Activated T-cell treated with anti-CD3 and anti-CD28 coated beads, Interleukin-2, amount 50 U/mL, for 24 hours (primary cell): ENCODE data around the gene MLLT6.
"Not testable (repeated sequence)": the region's sequence is repeated elsewhere in the genome, so short reads cannot be mapped to it uniquely, and the experiment has no call there.

ENCODE experiments used
- DNase-seq: peaks from one replicate; pipeline ENCODE4 v3.0.0-alpha.2; 2020
- H3K27ac Mint-ChIP-seq: 2 replicates; pipeline ENCODE4 v1.8.0; 2020; ENCODE audit warnings: mild to moderate bottlenecking, mixed read lengths
- H3K27me3 Mint-ChIP-seq: 2 replicates; pipeline ENCODE4 v1.8.0; 2020; ENCODE audit warnings: mixed read lengths
- H3K36me3 Mint-ChIP-seq: 2 replicates; pipeline ENCODE4 v1.8.0; 2020; ENCODE audit warnings: low read depth, mixed read lengths
- H3K4me1 Mint-ChIP-seq: 2 replicates; pipeline ENCODE4 v1.8.0; 2020; ENCODE audit warnings: low read depth, mixed read lengths
- H3K4me3 Mint-ChIP-seq: 2 replicates; pipeline ENCODE4 v1.8.0; 2020; ENCODE audit warnings: mild to moderate bottlenecking, moderate library complexity, mixed read lengths
- H3K9me3 Mint-ChIP-seq: 2 replicates; pipeline ENCODE4 v1.8.0; 2020; ENCODE audit warnings: mixed read lengths

MLLT6 gene

GRCh38 chr17:38724337-38724988 is 19.4 kb downstream of the MLLT6 start:
- DNase-seq, result no peak
- H3K4me3 Mint-ChIP-seq, result no peak overlapping the region
- H3K27me3 Mint-ChIP-seq, result no peaks in the 10 kb centered on the region
- H3K27ac Mint-ChIP-seq, result peak overlapping the region; percentile 81
- H3K4me1 Mint-ChIP-seq, result peaks cover 75% of the 10 kb centered on the region
- peaks cover 5% of the 10 kb centered on the region for H3K9me3 Mint-ChIP-seq
- H3K36me3 Mint-ChIP-seq, result peaks cover 80% of the 10 kb centered on the region

GRCh38 chr17:38725066-38725465 is 20.0 kb downstream of the MLLT6 start:
- peak overlapping the region; percentile 81 for H3K27ac Mint-ChIP-seq
- H3K27me3 Mint-ChIP-seq, result no peaks in the 10 kb centered on the region
- no peak overlapping the region for H3K4me3 Mint-ChIP-seq
- peaks cover 5% of the 10 kb centered on the region for H3K9me3 Mint-ChIP-seq
- H3K36me3 Mint-ChIP-seq, result peaks cover 78% of the 10 kb centered on the region
- no peak for DNase-seq
- peaks cover 74% of the 10 kb centered on the region for H3K4me1 Mint-ChIP-seq

- peak overlapping the region; percentile 25 for H3K4me3 Mint-ChIP-seq
- peaks cover 73% of the 10 kb centered on the region for H3K4me1 Mint-ChIP-seq
Observed at GRCh38 chr17:38726145-38726544, 21.1 kb downstream of the MLLT6 start.

GRCh38 chr17:38727736-38728135 is 22.7 kb downstream of the MLLT6 start:
- Mint-ChIP-seq H3K4me3 (peak overlapping the region; percentile 74), H3K4me1 (peaks cover 82% of the 10 kb centered on the region), H3K27me3 (no peaks in the 10 kb centered on the region), H3K36me3 (peaks cover 83% of the 10 kb centered on the region), H3K27ac (peak overlapping the region; percentile 99), H3K9me3 (peaks cover 5% of the 10 kb centered on the region)
- peak; percentile 81 for DNase-seq

More at GRCh38 chr17:38726145-38726544, 21.1 kb downstream of the MLLT6 start:
- DNase-seq, H3K27me3 Mint-ChIP-seq, H3K9me3 Mint-ChIP-seq: not testable (repeated sequence)
- Mint-ChIP-seq H3K27ac (peak overlapping the region; percentile 92), H3K36me3 (peaks cover 77% of the 10 kb centered on the region)

- peak overlapping the region; percentile 74 for H3K4me3 Mint-ChIP-seq
- peak overlapping the region; percentile 99 for H3K27ac Mint-ChIP-seq
- H3K27me3 Mint-ChIP-seq, result no peaks in the 10 kb centered on the region
- peaks cover 82% of the 10 kb centered on the region for H3K4me1 Mint-ChIP-seq
- peaks cover 5% of the 10 kb centered on the region for H3K9me3 Mint-ChIP-seq
- DNase-seq, result peak; percentile 69
- H3K36me3 Mint-ChIP-seq, result peaks cover 83% of the 10 kb centered on the region
Observed at GRCh38 chr17:38728290-38728831, 23.3 kb downstream of the MLLT6 start.

- H3K36me3 Mint-ChIP-seq, result peaks cover 86% of the 10 kb centered on the region
- peak overlapping the region; percentile 99 for H3K27ac Mint-ChIP-seq
- H3K4me1 Mint-ChIP-seq, result peaks cover 86% of the 10 kb centered on the region
- peaks cover 5% of the 10 kb centered on the region for H3K9me3 Mint-ChIP-seq
- H3K4me3 Mint-ChIP-seq, result peak overlapping the region; percentile 74
- DNase-seq, result no peak
- H3K27me3 Mint-ChIP-seq, result no peaks in the 10 kb centered on the region
Observed at GRCh38 chr17:38729368-38729885, 24.4 kb downstream of the MLLT6 start.

- peak within 1 kb of the TSS; percentile 99 for H3K27ac Mint-ChIP-seq
- DNase-seq, result peak; percentile 91
- peaks cover 5% of the 10 kb centered on the region for H3K9me3 Mint-ChIP-seq
- no peaks in the 10 kb centered on the region for H3K27me3 Mint-ChIP-seq
- peak within 1 kb of the TSS; percentile 89 for H3K4me3 Mint-ChIP-seq
- peaks cover 86% of the 10 kb centered on the region for H3K4me1 Mint-ChIP-seq
- peaks cover 81% of the 10 kb centered on the region for H3K36me3 Mint-ChIP-seq
Observed at GRCh38 chr17:38729886-38730525, 24.9 kb downstream of the MLLT6 start, which contains the start of gene CISD3. Gene CISD3, plus strand, starts transcription at chr17:38730341. Its CDS starts 18 bp downstream, at chr17:38730359.

GRCh38 chr17:38730526-38731379 is 25.7 kb downstream of the MLLT6 start:
- DNase-seq, result no peak
- peak overlapping the region; percentile 91 for H3K27ac Mint-ChIP-seq

GRCh38 chr17:38731526-38732294 is 26.6 kb downstream of the MLLT6 start:
- Mint-ChIP-seq H3K27me3 (no peaks in the 10 kb centered on the region), H3K4me3 (peak overlapping the region; percentile 89), H3K36me3 (peaks cover 69% of the 10 kb centered on the region), H3K27ac (peak overlapping the region; percentile 91), H3K9me3 (peaks cover 5% of the 10 kb centered on the region), H3K4me1 (peaks cover 74% of the 10 kb centered on the region)
- DNase-seq, result no peak

More at GRCh38 chr17:38730526-38731379, 25.7 kb downstream of the MLLT6 start:
- Mint-ChIP-seq H3K4me3 (peak overlapping the region; percentile 89), H3K36me3 (peaks cover 74% of the 10 kb centered on the region), H3K4me1 (peaks cover 83% of the 10 kb centered on the region), H3K27me3 (no peaks in the 10 kb centered on the region), H3K9me3 (peaks cover 5% of the 10 kb centered on the region)

- peaks cover 61% of the 10 kb centered on the region for H3K36me3 Mint-ChIP-seq
- no peak for DNase-seq
- H3K4me1 Mint-ChIP-seq, result peaks cover 65% of the 10 kb centered on the region
- peak overlapping the region; percentile 89 for H3K4me3 Mint-ChIP-seq
- H3K27ac Mint-ChIP-seq, result peak overlapping the region; percentile 91
- H3K9me3 Mint-ChIP-seq, result peaks cover 5% of the 10 kb centered on the region
- no peaks in the 10 kb centered on the region for H3K27me3 Mint-ChIP-seq
Observed at GRCh38 chr17:38732376-38733281, 27.6 kb downstream of the MLLT6 start.

- Mint-ChIP-seq H3K9me3 (no peaks in the 10 kb centered on the region), H3K27ac (peak overlapping the region; percentile 91), H3K27me3 (no peaks in the 10 kb centered on the region), H3K36me3 (peaks cover 53% of the 10 kb centered on the region), H3K4me3 (peak overlapping the region; percentile 89), H3K4me1 (peaks cover 57% of the 10 kb centered on the region)
- no peak for DNase-seq
Observed at GRCh38 chr17:38733282-38733981, 28.4 kb downstream of the MLLT6 start.
